HG02973 (cell line): ENCODE measurements around the gene CTDSPL.
"Not testable (repeated sequence)": the region's sequence is repeated elsewhere in the genome, so short reads cannot be mapped to it uniquely, and the experiment has no call there.

Experiments used
- ATAC-seq: cut with Tn5 transposase; IDR thresholded peaks from one replicate; pipeline ENCODE4 v1.9.1; 2021; ENCODE audit warnings: moderate library complexity; ENCODE audit not compliant: unreplicated experiment

The CTDSPL gene

DNA sequence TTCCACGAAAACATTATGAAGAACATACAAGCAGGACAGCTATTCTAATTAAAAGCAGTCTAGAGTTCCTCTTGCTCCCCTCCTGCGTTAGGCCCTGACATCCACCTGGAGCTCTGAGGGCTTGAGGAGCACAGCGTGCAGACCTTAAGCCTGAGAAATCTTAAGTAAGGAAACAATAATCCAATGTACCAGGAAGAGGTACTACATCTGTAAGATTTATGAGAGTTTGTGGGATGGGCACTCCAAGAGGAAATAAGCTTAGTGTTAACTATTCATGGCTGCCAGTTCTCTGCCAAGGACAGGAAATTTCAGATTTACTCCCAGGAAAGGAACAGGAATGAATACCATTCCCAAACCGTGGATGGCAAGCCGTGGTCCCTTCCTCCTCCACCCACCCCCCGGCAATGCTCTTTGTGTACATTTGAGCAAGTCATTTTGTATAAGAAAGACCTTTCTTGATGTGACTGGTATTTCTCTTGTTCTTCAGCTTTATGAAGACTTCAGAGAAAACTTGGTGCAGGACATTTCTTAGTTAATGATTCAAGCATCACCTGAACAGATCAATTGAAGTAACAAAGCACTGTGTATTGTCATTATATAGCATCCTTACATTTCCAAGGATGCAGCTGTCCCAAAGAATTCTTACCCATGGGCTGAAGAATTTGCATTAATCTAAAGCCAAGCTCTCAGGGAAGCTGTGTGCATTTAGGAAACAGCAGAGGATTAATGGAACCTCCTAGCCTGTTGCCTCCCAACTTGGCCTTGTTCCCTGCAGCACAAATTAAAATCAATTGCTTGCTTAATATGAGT, 100.1 kb downstream of the CTDSPL start:
- no peak for ATAC-seq

DNA sequence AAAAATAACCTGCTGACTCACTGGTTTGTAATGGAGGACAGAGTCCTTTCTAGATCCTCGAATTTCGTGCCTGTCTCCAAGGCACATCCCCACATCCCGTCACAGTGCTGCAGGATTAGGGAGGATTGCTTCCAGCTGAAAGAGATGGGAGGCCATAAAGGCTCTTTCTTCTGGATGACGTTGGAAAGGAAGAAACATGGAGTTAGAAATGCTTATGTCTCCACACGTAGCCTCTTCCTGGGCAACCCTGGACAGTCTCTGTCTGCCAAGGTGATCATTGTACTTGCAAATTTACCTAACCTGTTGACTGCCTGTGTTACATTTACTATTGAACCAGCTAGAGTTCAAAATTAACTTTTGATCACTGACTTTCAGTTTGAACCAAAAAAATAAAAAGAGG, 101.3 kb downstream of the CTDSPL start:
- ATAC-seq = no peak

DNA sequence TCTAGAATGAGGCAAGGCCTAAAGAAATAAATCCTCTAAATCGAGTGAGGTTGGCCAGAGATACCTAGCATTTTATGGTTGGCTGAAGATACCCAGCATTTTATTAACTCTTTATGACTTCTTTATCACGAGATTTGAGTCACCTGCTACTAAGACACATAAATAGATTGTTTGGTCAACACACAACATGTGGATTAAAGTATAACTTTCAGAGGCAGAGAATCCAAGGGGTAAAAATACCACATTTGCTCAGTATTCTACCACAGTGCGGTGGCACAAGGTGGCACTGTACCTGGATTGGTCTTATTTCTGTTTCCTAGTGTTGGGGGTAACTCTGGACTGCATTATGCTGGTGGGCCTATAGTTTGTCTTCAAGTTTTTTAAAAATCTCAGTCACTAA, 102.0 kb downstream of the CTDSPL start:
- ATAC-seq = no peak

DNA sequence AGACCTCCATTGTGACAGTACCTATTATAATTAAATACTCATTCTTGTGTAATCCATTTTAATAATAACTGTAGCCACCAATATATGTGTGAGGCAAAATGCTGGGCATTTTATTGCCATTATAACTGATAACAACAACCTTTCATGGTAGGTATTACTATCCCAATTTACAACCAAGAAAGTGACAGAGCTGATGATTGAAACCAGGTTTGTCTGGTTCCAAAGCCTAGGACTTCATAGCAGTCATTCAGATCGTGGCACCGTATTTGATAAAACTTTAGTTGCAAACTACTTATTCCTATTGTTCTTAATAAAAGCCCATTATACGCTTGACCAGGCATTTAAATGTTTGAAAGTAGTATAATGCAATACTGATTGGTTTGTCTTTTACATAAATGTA, 102.5 kb downstream of the CTDSPL start:
- ATAC-seq = no peak

DNA sequence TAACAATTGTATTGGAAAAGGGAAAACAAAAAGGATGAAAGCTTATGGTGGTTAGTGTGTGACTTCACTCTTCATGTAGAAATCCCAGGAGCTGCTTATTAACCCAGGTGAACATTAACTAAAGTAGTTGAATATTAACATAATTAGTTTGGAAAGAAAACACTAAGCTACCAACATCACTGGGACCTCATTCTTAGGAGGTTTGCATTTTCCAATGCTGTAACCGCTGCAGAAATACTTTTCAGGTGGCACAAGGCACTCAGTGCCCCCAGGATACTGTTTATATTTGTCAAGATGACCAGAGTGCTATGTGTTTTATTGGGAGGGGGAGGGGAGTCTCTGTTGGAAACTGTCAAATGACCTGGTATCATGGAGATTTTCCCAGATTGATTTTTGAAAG, 103.0 kb downstream of the CTDSPL start:
- ATAC-seq = no peak

DNA sequence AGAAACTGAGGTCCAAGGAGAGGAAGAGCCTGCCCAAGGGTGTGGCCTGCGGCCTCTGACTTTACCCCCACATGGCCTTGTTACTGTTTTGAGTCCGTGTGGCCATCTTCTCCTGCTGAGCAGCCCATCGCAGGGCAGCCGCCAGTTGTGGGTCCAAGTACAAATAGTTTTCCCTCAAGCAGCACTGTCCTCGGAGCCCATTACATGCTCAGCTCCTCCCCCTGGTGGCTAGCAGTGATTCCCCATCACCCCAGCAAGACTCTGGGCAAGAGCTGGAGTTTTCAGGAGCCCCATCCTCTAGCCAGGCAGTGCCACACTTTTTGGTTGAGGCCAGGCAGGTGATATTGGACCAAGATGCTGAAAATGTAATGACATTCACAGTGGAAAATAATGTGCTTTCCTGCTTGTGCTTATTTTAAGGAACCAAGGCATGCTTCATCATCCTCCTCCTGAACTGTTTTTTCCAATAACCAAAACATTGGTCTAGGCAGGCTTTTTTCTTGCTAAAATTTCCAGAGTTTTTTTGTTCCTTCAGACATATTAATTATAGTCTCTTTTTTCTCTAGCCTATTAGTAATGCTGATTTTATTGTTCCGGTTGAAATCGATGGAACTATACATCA, 105.7 kb downstream of the CTDSPL start:
- no peak for ATAC-seq

DNA sequence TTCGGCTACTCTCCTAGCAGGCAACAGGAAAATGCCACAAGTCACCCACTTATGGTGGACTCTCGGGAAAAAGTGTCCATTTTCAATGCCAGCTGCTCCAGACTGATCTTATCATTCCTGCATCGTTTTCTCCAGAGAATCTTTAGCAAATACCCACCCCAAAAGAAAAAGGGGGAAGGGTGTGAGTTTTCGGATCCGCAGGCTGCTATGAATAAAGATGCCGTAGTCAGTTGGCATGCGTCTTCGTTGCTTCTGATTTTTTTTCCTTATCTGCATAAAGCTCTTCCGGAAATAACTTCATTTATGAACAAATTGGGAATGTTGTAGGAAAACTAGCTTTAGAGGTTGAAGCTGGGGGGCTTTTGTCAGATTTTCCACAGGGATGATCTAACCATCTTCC, 106.5 kb downstream of the CTDSPL start:
- ATAC-seq = no peak

DNA sequence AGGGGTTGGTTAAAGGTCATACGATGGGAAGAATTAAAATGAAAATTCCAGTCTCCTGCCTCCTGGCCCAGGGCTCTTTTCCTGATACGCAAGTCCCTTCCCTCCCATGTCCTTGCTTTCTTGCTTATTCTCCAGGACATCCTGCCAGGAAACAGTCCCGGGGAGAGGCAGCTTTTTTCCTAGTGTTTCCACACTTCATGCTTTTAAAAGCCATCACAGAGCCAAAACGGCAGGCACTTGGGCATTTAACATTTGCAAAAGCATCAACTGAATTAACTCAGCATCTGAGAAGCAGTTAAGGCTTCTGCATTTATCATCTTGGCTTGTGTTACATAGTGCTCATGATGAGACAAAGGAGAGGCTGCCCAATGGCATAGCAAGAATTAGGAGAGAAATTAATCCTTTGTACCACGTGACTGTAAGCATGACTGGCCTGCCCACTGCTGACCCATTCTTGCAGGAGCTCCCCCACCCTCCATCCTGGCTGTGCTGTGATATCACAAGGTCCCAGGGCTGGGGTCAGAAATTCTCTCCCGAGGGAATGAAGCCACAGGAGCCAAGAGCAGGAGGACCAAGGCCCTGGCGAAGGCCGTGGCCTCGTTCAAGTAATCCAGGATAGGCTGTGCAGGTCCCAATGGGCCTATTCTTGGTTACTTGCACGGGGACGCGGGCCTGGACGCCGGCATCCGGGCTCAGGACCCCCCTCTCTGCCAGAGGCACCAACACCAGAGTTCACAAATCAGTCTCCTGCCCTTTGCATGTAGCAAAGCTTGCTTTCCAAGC, 107.3 kb downstream of the CTDSPL start:
- no peak for ATAC-seq

DNA sequence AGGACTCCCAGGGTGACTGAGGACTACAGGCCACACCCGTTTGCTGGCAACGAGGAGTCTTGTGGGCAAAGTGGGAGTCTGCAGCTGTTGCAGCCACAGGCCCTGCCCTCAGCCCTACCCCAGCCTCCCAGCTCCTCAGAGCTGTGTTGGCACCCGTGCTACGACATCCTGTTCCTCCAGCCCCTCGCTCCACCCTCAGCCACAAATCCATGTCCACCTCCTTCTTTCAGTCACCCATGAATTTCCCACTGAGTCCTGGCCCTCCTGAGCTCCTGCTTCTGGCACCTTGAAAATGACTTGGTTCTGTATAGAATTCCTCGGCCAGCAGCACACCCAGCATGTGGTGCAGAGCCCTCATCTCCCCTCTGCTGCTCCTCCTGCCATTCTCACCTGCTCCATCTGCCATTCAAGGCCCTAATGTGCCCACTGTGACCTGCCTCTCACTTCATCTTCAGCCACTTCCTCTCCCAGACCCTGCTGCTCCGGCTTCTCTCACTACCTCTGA, 108.0 kb downstream of the CTDSPL start:
- no peak for ATAC-seq

DNA sequence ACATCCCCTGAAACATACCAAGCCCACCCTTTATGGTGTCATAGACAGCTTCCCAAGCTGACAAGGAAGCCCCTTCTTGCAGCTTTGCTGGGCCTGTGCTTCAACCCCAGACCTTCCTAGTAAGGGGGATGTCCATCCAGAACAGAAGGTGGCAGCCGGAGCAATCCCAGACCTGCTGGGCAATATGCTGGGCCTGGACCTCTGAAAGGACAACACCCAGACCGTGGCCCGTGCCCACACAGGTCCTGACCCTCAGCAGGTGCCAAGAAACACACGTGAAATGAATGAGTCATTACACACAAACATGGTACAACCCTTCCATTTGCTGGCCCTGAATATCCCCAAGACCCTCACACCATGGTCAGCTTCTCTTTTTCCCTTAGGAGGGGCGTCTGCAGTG, 109.1 kb downstream of the CTDSPL start:
- ATAC-seq = no peak

DNA sequence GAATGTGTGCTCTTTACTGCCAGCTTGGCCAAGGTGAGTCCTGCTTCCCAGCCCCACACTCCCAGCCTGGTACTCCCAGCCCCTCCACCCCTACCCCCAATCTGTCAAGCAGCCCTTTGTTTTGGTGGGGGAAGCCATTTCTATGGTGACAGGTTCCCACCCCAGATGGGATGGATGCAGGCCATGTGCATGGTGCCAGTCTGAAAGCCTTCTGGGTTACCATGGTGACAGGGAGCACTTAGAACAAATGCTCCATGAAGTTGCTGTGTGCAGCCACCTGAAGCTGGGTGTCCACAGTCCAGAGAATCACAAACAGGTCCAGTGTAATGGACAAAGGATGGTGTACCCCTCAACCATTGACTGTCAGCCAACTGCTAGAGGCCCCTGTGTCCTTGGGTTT, 109.8 kb downstream of the CTDSPL start:
- no peak for ATAC-seq

DNA sequence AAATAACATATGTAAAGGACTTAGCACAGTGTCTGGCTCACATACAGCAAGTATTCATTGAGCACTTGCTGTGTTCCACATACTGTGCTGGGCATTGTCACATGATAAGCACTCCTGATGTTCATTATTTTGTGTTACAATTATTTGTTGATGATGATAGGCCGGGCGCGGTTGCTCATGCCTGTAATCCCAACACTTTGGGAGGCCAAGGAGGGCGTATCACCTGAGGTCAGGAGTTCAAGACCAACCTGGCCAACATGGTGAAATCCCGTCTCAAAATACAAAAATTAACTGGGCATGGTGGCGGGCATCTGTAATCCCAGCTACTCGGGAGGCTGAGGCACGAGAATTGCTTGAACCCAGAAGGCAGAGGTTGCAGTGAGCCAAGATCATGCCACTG, 110.4 kb downstream of the CTDSPL start:
- ATAC-seq = not testable (repeated sequence)

DNA sequence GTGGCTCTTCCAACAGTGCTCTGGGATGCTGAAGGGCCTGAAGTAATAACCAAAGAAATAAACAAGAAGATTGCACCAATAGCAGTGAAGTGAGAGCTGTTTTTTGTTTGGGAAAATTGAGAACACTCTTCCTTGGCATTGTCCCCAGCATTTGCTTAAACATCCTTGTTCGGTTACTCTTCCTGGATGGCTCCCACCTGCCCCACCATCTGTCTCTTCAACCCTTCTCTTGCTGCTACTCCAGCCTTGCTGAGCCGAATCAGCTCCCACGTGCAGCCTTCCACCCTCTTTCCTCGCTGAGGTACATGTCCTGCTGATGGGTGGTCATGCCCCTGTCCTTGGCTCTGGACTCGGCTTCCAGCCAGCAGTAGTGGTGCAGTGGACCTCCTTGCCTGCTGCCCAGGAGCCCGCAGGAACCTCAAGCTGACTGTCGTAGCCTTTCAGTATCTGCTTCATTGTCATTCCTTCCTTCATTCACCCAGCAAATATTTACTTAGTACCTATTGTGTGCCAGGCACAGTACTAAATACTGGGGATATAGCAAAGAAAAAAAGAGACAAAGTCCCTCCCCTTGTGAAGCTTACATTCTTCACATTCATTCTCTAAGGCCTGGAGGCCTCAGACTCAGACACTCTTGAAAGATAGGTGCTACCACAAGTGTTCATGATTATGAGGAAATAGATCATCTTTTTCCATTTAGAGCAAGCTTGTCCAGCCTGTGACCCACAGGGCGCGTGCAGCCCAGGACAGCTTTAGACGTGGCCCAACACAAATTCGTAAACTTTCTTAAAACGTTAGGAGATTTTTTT, 111.8 kb downstream of the CTDSPL start:
- no peak for ATAC-seq

DNA sequence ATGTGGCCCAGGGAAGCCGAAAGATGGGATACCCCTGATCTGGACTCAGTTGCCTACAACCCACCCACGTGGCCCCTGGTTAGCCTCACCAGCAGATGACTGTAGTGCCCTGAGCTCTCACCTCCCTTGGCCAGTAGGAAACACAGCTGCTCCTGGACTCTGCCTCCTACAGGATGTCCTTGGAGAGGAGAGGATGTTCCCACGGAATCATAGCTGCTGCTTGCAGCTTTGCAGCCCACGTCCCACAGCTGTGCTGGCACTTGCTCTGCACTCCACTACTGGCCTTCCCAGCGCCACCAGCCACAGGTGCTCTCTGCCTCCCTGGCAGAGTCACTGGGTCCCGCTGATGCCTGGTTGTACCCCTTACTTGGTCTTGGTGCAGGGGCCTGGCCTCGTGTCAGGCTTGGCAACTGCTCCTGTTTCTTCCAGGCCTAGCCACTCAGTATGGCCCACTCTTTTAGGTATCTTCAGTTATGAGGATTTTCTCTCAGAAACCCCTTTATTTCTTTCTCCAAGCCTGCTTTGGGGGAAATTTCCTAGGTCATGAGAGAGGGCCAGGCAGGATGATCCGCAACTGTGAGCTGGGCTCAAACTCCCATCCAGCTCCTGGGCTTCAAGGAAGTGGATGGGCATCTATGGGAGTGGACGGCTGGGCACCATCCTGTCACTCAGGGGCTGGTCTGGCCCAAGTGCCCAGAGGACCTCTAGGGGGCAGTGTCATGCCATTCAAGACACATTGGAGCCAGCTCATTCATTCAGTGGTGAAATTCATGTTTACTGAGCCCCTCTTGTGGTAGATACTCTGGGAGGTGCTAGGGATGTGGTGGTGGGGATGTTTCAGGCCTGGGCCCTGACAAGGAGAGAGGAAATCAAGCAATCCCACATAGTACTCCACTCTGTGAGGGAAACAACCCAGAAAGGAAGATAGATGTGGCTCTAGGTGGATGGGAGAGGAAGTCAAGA, 112.7 kb downstream of the CTDSPL start:
- peak; percentile 92 for ATAC-seq

DNA sequence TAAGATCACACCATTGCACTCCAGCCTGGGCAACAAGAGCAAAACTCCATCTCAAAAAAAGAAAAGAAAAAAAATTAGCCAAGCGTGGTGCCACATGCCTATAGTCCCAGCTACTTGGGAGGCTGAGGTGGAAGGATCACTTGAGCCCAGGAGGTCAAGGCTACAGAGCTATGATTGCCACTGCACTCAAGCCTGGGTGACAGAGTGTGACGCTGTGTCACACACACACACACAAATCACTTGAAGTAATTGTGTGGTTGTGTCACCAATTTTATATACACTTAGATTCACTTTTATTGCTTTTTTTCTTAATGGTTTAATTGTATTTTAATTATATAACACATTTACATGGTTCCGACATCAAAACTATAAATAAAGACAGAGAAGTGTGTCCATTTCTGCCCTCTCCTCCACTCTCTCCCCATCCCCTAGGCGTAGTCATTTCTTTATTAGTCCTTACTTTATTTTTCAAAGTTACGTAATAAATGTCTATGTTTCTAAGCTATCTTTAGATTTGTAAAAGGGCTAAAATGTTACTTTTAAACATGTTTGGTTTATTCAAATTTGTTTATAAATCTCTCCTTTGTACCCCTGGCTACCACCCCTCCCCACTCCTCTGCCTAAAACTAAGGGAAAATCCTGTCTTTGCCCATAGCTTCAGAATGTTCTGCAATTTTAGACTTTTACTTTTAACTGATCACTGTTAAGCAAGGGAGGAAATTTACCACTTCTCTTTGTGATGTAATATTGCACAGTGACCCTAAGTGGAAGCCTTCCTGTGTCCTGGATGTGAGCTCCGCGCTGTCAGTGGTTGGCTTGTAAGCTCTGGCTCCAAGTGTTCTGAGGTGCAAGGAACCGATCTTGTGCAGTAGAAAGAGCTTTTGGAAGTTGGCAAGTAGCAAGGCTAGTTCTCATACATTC, 118.1 kb downstream of the CTDSPL start:
- no peak for ATAC-seq

DNA sequence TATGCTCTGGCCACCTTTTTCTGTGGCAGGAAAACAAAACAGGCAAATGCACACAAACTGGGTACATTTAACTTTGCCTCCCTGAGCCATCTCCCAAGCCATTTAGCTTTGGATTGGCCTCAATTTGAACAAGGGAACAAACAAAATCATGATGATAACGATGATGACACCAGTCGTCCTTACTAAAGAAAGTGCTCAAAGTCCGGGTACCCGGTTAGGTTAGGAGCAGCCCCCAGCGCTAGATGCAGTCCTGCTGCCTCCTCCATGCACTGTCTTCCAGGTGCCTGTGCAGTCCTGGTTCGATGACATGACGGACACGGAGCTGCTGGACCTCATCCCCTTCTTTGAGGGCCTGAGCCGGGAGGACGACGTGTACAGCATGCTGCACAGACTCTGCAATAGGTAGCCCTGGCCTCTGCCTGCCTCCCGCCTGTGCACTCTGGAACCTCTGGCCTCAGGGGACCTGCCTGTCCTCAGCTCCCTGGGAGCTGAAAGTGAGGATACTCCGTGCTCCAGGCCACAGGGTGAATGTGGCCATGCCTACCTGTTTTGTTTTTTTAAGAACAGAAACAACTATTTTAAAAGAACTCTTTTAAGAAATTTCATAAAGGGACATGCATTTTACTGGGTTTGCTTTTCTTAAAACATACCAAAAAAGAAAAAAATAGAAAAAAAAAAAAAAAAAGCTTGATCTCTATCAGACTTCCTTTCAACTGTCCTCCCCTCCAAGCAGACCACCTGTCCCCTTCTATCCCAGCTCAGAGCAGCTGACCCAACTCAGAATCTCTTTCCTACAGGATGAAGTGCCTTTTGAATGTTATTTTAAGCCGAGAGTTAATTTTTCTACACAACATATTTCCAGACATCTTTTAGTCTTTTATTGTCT, 119.0 kb downstream of the CTDSPL start:
- ATAC-seq = no peak

DNA sequence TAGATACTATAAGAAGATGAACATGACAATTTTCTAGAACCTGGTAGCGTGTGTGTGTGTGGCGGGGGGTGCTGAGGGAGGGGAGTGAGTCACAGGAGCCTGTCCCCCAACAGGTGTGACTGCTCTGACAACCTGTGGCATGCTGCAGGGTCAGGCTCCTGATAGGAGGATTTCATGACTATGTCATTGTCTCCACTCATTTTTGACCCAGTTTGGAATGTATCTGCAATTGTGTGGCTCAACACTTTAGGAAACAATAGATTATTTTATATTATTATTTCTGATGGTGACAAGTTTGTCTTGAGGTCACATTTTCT, 119.6 kb downstream of the CTDSPL start:
- ATAC-seq = no peak

DNA sequence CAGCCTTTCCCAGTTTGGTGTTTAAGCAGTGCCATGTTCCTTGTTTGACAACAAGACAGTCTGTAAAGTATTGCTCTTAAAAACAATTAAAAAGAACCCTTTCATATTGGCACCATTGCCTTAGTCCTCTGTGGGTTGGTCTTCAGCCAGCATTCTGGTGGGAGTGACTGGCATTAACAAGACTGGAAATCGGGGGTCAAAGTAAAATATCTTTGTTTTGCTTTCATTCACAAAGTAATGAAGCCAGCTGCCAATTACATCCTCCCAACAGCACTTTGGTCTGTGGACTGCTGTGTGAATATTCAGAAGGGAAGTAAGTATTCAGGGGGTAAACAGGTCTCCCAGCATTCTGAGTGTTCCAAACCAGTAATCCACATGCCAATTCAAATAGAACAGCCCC, 120.7 kb downstream of the CTDSPL start:
- no peak for ATAC-seq
